Epithelial cell of proximal tubule (primary cell): ENCODE data around the gene PLXNB3. TPM values are rescaled to one million over a fixed set of nuclear protein-coding genes. Genes with fewer than 3 reads are reported as not detected.

ENCODE experiments used
- DNase-seq: peaks from one replicate; pipeline ENCODE4 v3.0.0-alpha.2; 2011; ENCODE audit warnings: low read depth
- H3K4me3 ChIP-seq: 2 replicates; pipeline ENCODE4 v1.5.1; 2011; ENCODE audit warnings: low read depth, mild to moderate bottlenecking, low read length
- total RNA-seq: library from RNA; depleted of rRNA; stranded (reverse); fragments of >200 nt; gene quantifications from 2 replicates; pipeline ENCODE4 v1.2.3, GENCODE V29; 2015
- TF ChIP-seq, protein P1 (sequence below): conservative IDR thresholded peaks from 2 replicates; pipeline ENCODE4 v1.5.1; 2012; ENCODE audit warnings: low read depth, mild to moderate bottlenecking, low read length

The PLXNB3 gene
- total RNA-seq, 1 donor from 2014 or later, result 7.4 TPM

- no peak overlapping the region for H3K4me3 ChIP-seq
- DNase-seq, result no peak
- TF ChIP-seq, protein P1, sequence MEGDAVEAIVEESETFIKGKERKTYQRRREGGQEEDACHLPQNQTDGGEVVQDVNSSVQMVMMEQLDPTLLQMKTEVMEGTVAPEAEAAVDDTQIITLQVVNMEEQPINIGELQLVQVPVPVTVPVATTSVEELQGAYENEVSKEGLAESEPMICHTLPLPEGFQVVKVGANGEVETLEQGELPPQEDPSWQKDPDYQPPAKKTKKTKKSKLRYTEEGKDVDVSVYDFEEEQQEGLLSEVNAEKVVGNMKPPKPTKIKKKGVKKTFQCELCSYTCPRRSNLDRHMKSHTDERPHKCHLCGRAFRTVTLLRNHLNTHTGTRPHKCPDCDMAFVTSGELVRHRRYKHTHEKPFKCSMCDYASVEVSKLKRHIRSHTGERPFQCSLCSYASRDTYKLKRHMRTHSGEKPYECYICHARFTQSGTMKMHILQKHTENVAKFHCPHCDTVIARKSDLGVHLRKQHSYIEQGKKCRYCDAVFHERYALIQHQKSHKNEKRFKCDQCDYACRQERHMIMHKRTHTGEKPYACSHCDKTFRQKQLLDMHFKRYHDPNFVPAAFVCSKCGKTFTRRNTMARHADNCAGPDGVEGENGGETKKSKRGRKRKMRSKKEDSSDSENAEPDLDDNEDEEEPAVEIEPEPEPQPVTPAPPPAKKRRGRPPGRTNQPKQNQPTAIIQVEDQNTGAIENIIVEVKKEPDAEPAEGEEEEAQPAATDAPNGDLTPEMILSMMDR, result no peak
These were observed 5.3 kb downstream of the PLXNB3 start for GRCh38 chrX:153769158-153769864.

DNA sequence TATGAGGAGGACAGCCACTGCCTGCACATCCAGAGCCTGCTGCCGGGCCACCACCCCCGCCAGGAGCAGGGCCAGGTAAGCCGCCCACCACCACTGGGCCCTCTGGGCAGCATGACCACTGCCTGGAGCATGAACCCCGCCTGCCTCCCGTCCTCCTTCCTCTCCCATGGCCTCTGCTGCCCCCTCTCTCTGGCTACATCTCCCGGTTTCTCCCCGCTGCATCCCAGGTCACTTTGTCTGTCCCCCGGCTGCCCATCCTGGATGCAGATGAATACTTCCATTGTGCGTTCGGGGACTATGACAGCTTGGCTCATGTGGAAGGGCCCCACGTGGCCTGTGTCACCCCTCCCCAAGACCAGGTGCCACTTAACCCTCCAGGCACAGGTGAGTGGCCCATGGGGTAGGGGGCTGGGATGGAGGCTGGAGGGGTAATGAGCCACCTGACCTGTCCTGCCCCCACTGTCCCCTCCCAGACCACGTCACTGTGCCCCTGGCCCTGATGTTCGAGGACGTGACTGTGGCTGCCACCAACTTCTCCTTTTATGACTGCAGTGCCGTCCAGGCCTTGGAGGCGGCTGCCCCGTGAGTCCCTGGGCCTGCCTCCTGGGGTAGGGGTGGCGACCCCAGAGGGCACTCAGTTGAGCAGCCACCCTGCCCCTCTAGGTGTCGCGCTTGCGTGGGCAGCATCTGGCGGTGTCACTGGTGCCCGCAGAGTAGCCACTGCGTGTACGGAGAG lies 6.0 kb downstream of the PLXNB3 start:
- H3K4me3 ChIP-seq, result no peak overlapping the region
- TF ChIP-seq, protein P1, result no peak

GRCh38 chrX:153770601-153771414 lies 6.8 kb downstream of the PLXNB3 start:
- TF ChIP-seq, protein P1, result no peak
- no peak for DNase-seq
- no peak overlapping the region for H3K4me3 ChIP-seq

More for the DNA sequence above, 6.0 kb downstream of the PLXNB3 start:
- DNase-seq, result no peak

DNA sequence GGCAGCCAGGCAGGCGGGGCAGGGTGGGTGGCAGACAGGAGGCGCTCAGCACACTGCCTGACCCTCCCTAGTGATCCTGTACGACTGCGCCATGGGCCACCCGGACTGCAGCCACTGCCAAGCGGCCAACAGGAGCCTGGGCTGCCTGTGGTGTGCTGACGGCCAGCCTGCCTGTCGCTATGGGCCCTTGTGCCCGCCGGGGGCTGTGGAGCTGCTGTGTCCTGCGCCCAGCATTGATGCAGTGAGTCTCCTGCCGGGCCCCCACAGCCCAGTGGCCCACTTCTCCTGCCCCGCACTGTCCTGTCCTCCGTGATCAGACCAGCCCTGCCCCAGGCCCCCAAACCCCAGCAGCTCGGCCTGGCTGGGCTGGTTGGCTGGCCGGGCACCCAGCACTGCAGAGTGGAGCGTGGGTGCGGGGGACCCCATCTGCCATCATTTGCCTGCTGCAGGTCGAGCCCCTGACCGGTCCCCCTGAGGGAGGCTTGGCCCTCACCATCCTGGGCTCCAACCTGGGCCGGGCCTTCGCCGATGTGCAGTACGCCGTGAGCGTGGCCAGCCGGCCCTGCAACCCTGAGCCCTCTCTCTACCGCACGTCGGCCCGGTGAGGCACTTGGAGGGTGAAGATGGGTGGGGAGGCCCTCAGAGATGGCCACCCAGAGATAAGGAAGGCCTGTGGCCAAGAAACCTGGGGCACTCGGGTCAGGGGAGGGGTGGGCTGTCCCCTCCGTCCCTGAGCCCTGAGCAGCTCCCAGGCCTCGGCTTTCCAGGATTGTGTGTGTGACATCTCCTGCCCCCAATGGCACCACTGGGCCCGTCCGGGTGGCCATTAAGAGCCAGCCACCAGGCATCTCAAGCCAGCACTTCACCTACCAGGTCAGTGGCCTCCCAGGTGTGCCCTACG lies 7.6 kb downstream of the PLXNB3 start:
- TF ChIP-seq, protein P1, result no peak
- no peak overlapping the region for H3K4me3 ChIP-seq
- DNase-seq, result no peak

DNA sequence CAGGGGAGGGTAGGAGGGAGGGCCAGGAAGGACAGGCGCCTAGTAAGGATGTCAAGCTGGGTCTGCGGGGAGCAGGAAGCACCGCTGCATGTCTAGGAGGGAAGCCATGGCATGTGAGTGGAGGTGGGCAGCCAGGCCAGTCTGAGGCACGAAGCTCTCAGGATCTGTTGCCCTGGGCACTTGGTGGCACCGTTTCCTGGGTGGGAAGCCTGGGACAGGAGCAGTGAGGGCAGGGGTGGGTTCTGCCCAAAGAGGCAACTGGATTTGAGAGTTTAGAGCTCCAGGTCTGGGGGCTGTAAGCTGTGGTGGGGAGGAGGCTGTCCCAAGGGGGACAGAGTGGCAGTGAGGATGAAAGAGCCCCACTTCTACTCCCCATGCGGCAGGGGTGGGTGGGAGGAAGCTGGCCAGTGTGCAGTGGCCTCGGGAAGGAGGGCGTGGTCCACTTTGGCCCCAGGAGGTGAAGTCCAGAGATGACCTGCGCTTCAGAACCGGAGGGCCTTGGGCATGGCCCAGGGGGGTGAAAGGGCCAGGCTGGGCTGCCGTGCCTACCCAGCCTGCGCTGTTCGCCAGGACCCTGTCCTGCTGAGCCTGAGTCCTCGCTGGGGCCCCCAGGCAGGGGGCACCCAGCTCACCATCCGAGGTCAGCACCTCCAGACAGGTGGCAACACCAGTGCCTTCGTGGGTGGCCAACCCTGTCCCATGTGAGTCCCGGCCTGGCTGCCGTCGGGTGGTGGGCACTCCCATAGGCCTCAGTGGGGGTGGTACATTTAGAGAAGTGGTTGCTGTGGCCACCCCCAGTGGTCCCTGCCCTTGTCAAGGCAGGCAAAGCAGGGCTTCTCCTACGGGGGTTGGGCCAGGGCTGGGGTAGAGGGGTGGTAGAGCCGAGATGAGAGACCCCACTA lies 8.5 kb downstream of the PLXNB3 start:
- no peak overlapping the region for H3K4me3 ChIP-seq
- TF ChIP-seq, protein P1, result no peak
- DNase-seq, result no peak
